ENCODE results near the gene GPX2. TPM values are rescaled to one million over a fixed set of nuclear protein-coding genes. Genes with fewer than 3 reads are reported as not detected.

GPX2 gene
- total RNA-seq, 1 donor from 2014 or later, result not detected

GRCh38 chr14:64968651-64969050 is 26.1 kb upstream of the GPX2 start:
- no peak for DNase-seq (ENCODE audit: low spot score)
- Mint-ChIP-seq H3K36me3 (ENCODE audit: low read depth, unreplicated experiment) (no peaks in the 10 kb centered on the region), H3K4me3 (ENCODE audit: unreplicated experiment) (no peak overlapping the region), H3K4me1 (ENCODE audit: unreplicated experiment) (peaks cover 12% of the 10 kb centered on the region), H3K9me3 (ENCODE audit: unreplicated experiment) (no peaks in the 10 kb centered on the region), H3K27me3 (ENCODE audit: unreplicated experiment) (peaks cover 13% of the 10 kb centered on the region), H3K27ac (ENCODE audit: unreplicated experiment) (no peak overlapping the region)
- TF ChIP-seq CTCF (IDR thresholded peaks at IDR 0.05; ENCODE audit: unreplicated experiment), result no peak

- Mint-ChIP-seq H3K27ac (ENCODE audit: unreplicated experiment) (no peak overlapping the region), H3K36me3 (ENCODE audit: low read depth, unreplicated experiment) (no peaks in the 10 kb centered on the region), H3K9me3 (ENCODE audit: unreplicated experiment) (no peaks in the 10 kb centered on the region), H3K4me1 (ENCODE audit: unreplicated experiment) (peaks cover 12% of the 10 kb centered on the region), H3K4me3 (ENCODE audit: unreplicated experiment) (peak overlapping the region; percentile 14), H3K27me3 (ENCODE audit: unreplicated experiment) (peaks cover 13% of the 10 kb centered on the region)
- DNase-seq (ENCODE audit: low spot score), result no peak
- no peak for TF ChIP-seq CTCF (IDR thresholded peaks at IDR 0.05; ENCODE audit: unreplicated experiment)
These were observed 25.6 kb upstream of the GPX2 start for GRCh38 chr14:64968167-64968566.

GRCh38 chr14:64966976-64967375 is 24.4 kb upstream of the GPX2 start:
- DNase-seq (ENCODE audit: low spot score), result no peak
- peaks cover 17% of the 10 kb centered on the region for H3K4me1 Mint-ChIP-seq (ENCODE audit: unreplicated experiment)

GRCh38 chr14:64965356-64966000 is 22.9 kb upstream of the GPX2 start:
- peaks cover 6% of the 10 kb centered on the region for H3K27me3 Mint-ChIP-seq (ENCODE audit: unreplicated experiment)
- no peak overlapping the region for H3K4me3 Mint-ChIP-seq (ENCODE audit: unreplicated experiment)
- H3K9me3 Mint-ChIP-seq (ENCODE audit: unreplicated experiment), result no peaks in the 10 kb centered on the region
- DNase-seq (ENCODE audit: low spot score), result no peak
- H3K36me3 Mint-ChIP-seq (ENCODE audit: low read depth, unreplicated experiment), result no peaks in the 10 kb centered on the region
- no peak overlapping the region for H3K27ac Mint-ChIP-seq (ENCODE audit: unreplicated experiment)
- TF ChIP-seq CTCF (IDR thresholded peaks at IDR 0.05; ENCODE audit: unreplicated experiment), result no peak
- H3K4me1 Mint-ChIP-seq (ENCODE audit: unreplicated experiment), result peaks cover 22% of the 10 kb centered on the region

More at GRCh38 chr14:64966976-64967375, 24.4 kb upstream of the GPX2 start:
- H3K4me3 Mint-ChIP-seq (ENCODE audit: unreplicated experiment), result no peak overlapping the region
- H3K36me3 Mint-ChIP-seq (ENCODE audit: low read depth, unreplicated experiment), result no peaks in the 10 kb centered on the region
- no peaks in the 10 kb centered on the region for H3K9me3 Mint-ChIP-seq (ENCODE audit: unreplicated experiment)
- TF ChIP-seq CTCF (IDR thresholded peaks at IDR 0.05; ENCODE audit: unreplicated experiment), result no peak
- peaks cover 9% of the 10 kb centered on the region for H3K27me3 Mint-ChIP-seq (ENCODE audit: unreplicated experiment)
- H3K27ac Mint-ChIP-seq (ENCODE audit: unreplicated experiment), result no peak overlapping the region

- DNase-seq (ENCODE audit: low spot score), result no peak
- Mint-ChIP-seq H3K27ac (ENCODE audit: unreplicated experiment) (no peak overlapping the region), H3K4me3 (ENCODE audit: unreplicated experiment) (no peak overlapping the region)
These were observed 21.1 kb upstream of the GPX2 start for GRCh38 chr14:64963611-64964010.

More at GRCh38 chr14:64963611-64964010, 21.1 kb upstream of the GPX2 start:
- Mint-ChIP-seq H3K27me3 (ENCODE audit: unreplicated experiment) (peaks cover 4% of the 10 kb centered on the region), H3K36me3 (ENCODE audit: low read depth, unreplicated experiment) (no peaks in the 10 kb centered on the region), H3K4me1 (ENCODE audit: unreplicated experiment) (peaks cover 21% of the 10 kb centered on the region), H3K9me3 (ENCODE audit: unreplicated experiment) (no peaks in the 10 kb centered on the region)
- TF ChIP-seq CTCF (IDR thresholded peaks at IDR 0.05; ENCODE audit: unreplicated experiment), result no peak

Data from endothelial cell (in vitro differentiated cells).